GM19372 (cell line): Measurements from ENCODE around the gene SRD5A2.

ENCODE experiments used
- ATAC-seq: cut with Tn5 transposase; IDR thresholded peaks from one replicate; pipeline ENCODE4 v1.9.1; 2021; ENCODE audit warnings: mild to moderate bottlenecking, low read depth, moderate library complexity; ENCODE audit not compliant: unreplicated experiment

SRD5A2 gene

GRCh38 chr2:31580321-31581117 is at the start of gene SRD5A2:
SRD5A2 (minus strand) TSS chr2:31580938; CDS start chr2:31580900, 38 bp downstream.
- no peak for ATAC-seq

- ATAC-seq: no peak
Observed at GRCh38 chr2:31606509-31606908, 25.8 kb upstream of the SRD5A2 start.

GRCh38 chr2:31598694-31599093 is 18.0 kb upstream of the SRD5A2 start:
- ATAC-seq: no peak

GRCh38 chr2:31586230-31586629 is 5.5 kb upstream of the SRD5A2 start:
- ATAC-seq: no peak

DNA sequence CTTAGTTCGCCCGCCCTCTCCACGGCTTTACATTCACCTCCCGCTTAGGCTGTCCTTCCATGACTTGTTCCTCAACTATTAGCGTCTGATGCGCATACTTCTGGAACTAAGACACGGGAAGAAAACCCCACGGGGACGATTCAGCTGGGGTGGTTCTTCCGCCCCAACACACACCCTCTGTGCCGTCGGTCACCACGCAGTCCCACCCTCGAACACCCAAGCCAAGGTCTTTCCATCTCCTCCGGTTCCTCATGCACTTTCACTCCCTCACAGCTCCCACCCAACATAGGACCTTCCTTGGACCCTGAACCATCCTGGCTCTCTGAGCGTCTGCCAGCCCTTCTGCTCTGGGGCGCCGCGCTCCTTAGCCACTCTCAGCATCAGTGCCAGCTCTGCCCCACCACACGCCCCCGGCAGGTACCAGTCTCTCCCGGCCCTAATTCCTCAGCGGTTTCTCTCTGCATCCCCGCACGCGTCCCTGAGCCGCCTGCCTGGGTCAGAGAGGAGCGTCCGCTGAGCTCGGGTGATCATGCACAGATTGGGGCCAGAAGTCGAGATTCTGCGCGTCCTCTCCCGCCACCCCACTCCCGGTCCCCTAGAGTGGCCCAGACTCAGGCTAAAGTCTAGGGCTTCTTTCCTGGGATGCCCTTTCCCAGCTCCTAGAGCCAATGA is 522 bp upstream of the SRD5A2 start:
- ATAC-seq: no peak

DNA sequence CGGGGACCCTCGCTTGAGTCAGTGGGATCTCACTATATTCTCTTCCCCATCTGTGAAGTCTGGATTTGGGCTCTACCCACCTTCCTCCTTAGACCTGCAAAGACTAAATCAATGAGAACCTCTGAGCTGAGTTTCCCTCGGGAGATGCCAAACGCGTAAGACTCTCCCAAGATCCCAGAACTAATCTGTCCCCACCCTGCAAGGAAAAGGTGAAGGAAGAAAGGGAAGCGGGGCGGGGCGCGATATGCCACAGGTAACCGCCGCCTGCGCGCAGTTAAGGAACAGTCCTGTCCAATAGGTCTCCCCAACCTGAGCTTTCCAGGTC is 780 bp downstream of the SRD5A2 start:
- no peak for ATAC-seq

DNA sequence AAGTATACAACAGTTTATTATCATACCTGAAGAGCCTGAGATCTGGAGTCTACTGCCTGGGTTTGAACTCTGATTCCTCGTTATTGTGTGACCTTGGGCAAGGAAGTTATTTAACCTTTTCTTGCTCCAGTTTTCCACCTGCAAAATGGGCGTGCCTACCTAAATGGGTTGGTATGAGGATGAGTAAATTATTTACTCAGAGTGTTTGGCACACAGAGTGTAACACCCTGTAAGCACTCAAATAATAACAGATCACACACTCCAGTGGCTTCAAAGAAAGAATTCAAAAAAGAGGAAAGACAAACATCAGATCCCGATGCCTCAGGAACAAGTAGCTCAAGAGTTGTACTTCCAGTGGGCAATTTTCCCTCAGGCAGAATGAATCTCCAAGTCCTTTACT is 2.4 kb downstream of the SRD5A2 start:
- ATAC-seq: no peak

DNA sequence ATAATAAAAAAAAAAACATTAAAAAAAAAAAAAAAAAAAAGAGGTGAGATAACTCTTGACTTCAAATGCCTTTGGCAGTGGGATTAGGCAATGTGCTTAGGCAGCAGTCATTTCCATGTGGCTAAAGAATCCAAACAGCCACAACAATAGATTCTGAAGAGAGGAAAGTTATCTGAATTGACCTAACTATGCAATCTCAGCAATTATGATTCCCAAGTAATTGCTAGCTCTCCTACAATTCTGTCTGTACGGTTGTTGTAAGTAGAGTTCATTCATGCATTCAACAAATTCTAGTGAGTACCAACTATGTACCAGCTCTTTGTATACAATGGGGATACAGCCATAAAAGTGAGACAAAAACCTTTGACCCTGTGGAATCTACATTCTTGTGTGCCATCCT is 3.6 kb downstream of the SRD5A2 start:
- no peak for ATAC-seq

GRCh38 chr2:31568585-31569201 is 12.0 kb downstream of the SRD5A2 start:
- ATAC-seq: no peak

- no peak for ATAC-seq
Observed at GRCh38 chr2:31567679-31568078, 13.1 kb downstream of the SRD5A2 start.

GRCh38 chr2:31563273-31563839 is 17.4 kb downstream of the SRD5A2 start:
- ATAC-seq: no peak

GRCh38 chr2:31561823-31562222 is 18.9 kb downstream of the SRD5A2 start:
- no peak for ATAC-seq

- no peak for ATAC-seq
Observed at GRCh38 chr2:31558401-31559295, 22.1 kb downstream of the SRD5A2 start.

- no peak for ATAC-seq
Observed at GRCh38 chr2:31556940-31557339, 23.8 kb downstream of the SRD5A2 start.

- ATAC-seq: no peak
Observed at GRCh38 chr2:31555967-31556706, 24.6 kb downstream of the SRD5A2 start.

GRCh38 chr2:31553362-31553761 is 27.4 kb downstream of the SRD5A2 start:
- ATAC-seq: no peak

- no peak for ATAC-seq
Observed at GRCh38 chr2:31547485-31547884, 33.3 kb downstream of the SRD5A2 start.

DNA sequence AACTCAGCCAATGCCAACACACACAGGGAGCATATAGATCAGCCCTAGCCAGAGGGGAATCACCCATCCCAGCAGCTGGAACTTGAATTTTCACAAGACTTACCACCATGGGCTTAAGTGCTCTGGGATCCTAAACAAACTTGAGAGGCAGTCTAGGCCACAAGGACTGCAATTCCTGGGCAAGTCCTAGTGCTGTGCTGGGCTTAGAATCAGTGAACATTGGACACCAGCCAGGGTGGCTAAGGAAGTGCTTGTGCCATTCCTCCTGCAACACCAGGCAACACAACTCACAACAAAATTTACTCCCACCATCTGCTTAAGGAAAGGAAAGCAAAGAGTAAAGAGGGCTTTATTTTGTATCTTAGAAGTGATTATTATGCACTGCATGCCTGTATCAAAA is 38.9 kb downstream of the SRD5A2 start:
- no peak for ATAC-seq

DNA sequence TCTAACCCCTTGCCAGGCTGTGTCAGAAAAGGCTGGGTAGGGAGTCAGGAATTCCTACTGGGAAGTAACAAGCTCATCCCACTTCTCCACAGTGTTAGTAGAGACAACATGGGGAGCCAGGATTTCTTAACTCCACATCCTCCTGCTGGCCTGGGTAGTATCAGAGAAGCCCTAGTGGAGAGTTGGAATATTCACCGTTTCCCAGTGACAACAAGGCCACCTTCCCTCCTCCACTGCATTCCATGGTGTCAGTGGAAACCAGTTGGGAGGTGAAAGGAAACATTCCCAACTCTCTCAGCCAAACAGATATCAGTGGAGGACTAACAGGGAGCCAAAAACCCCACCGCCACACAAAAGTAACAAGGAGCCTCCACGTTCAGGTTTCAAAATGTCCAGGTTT is 41.2 kb downstream of the SRD5A2 start:
- no peak for ATAC-seq

DNA sequence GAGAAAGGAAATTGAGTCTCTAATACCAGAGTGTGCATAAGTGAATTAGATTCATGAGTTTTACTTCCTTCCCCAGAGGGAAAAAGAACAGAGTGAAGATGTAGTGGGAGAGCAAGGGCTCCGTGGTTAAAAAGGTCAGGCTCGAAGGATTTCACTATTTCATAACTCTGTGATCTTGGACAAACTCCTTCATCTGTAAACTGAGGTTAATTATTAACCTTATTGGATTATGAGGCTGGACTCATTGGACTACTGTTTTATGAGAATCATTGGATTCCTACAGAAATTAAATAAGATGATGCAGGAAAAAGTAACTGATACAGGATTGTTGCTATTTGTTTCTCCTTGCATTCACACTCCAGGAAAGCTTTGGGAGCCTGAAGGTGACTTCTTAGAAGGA is 45.0 kb downstream of the SRD5A2 start:
- no peak for ATAC-seq
